NCI-H1092 (cell line): ENCODE results near the gene PRR12.
A peak's percentile ranks its signal among the peaks of the same experiment; 100 is the strongest.

Experiments used
- DNase-seq: peaks from one replicate; lab custom pipeline; 2025; lab: John Stamatoyannopoulos, UW

PRR12 gene

GRCh38 chr19:49592486-49593232 lies 1.7 kb downstream of the PRR12 start:
- no peak for DNase-seq

DNA sequence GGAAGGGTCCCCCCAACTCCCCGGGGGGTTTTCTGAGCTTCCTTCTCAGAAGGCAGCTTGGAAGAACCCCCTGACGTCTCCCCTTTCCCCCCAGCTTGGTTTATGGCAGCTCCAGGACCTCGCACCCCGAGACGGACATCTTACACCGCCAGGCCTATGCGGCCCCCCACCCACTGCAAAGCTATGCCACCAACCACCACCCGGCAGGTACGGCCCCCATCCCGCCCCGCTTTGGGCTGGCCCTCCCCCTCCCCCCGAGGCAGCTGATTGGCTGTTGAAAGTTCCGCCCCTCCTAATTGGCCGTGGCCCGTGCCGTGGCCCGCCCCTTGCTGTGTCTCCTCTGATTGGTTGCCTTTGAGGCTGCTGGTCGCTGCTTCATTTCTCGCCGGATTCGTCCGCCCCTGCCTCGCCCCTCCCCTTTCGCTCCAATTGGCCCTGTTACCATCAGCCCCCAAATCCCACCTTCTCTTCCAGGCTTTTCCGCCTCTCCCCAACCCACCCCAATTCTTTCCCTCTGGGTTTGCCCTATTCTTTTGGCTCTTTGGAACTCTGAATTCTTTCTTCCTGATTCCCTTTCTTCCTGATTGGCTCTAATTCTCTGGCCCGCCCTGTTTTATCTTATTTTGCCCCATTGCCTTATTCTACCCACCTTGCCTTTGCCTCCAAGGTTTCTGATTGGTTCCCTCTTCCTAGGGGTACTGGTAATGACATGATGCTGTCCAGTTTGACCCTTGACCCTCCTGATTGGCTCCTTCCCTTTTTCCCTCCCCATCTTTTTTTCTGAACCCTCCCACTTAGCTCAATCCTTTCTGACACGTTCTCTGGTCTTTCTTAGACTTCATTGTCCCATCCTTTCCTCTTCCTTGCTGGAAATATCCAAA lies 2.5 kb downstream of the PRR12 start:
- peak; percentile 32 for DNase-seq

- DNase-seq, result no peak
Measured at GRCh38 chr19:49594157-49594992, 3.4 kb downstream of the PRR12 start.

GRCh38 chr19:49594993-49595818 lies 4.2 kb downstream of the PRR12 start:
- DNase-seq, result no peak

DNA sequence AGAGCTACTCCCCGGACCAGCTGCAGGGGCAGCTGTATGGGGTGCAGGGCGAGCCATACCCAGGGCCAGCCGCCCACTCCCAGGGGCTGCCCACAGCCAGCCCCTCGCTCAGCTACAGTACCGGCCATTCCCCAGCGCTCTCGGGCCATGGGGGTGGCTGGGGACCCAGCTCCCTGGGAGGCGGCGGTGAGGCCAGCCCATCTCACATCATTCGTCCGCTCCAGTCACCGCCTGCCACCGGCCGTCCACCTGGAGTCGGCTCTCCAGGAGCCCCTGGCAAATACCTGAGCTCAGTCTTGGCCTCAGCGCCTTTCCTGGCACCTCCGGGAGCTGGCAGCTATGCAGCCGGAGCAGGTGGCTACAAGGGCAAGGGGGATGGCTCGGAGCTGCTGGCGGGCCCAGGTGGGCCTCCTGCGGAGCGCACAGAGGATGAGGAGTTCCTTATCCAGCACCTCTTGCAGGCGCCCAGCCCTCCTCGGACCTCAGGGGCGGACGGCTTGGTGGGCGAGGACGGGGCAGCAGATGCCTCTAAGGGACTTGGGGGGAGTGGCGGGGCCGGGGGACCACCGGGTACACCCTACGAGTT lies 4.9 kb downstream of the PRR12 start:
- no peak for DNase-seq

GRCh38 chr19:49596407-49596806 lies 5.4 kb downstream of the PRR12 start:
- no peak for DNase-seq

DNA sequence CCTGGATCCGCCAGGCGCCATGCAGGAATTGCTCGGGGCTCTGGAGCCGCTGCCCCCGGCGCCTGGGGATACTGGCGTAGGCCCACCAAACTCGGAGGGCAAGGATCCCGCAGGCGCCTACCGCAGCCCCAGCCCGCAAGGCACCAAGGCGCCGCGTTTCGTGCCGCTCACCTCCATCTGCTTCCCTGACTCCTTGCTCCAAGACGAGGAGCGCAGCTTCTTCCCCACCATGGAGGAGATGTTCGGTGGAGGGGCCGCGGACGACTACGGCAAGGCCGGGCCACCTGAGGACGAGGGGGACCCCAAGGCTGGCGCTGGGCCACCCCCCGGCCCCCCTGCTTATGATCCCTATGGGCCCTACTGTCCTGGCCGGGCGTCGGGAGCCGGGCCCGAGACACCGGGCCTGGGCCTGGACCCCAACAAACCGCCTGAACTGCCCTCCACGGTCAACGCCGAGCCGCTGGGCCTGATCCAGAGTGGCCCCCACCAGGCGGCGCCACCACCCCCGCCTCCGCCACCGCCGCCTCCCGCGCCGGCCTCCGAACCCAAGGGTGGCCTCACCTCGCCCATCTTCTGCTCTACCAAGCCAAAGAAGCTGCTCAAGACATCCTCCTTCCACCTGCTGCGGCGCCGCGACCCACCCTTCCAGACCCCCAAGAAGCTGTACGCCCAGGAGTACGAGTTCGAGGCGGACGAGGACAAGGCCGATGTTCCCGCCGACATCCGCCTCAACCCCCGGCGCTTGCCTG lies 6.1 kb downstream of the PRR12 start:
- no peak for DNase-seq

- no peak for DNase-seq
Measured at GRCh38 chr19:49597703-49597974, 6.7 kb downstream of the PRR12 start.

DNA sequence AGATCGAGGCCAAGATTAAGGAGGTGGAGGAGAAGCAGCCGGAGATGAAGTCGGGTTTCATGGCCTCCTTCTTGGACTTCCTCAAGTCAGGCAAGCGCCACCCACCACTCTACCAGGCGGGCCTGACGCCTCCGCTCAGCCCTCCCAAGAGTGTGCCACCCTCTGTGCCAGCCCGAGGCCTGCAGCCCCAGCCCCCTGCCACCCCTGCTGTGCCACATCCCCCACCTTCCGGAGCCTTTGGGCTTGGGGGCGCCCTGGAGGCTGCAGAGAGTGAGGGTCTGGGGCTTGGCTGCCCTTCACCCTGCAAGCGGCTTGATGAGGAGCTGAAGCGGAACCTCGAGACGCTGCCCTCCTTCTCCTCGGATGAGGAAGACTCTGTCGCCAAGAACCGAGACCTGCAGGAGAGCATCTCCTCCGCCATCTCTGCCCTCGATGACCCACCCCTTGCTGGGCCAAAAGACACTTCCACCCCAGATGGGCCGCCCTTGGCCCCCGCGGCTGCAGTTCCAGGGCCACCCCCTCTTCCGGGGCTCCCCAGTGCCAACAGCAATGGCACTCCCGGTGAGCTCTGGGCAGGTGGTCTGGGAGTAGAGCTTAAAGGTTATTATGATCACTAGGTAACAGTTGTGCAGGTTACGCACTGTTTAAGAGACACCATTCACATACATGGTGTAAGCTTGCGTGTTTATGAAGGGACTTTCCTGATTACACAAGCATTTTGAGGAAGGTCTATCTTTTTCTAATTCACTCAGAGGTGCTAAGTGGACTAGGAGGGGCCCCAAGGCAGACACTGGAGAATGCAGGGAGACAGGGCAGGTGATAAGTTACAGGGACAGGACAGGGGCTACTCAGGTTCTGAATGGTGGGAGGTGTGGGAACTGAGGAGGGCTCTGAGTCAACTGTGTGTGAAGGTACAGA lies 8.7 kb downstream of the PRR12 start:
- no peak for DNase-seq

DNA sequence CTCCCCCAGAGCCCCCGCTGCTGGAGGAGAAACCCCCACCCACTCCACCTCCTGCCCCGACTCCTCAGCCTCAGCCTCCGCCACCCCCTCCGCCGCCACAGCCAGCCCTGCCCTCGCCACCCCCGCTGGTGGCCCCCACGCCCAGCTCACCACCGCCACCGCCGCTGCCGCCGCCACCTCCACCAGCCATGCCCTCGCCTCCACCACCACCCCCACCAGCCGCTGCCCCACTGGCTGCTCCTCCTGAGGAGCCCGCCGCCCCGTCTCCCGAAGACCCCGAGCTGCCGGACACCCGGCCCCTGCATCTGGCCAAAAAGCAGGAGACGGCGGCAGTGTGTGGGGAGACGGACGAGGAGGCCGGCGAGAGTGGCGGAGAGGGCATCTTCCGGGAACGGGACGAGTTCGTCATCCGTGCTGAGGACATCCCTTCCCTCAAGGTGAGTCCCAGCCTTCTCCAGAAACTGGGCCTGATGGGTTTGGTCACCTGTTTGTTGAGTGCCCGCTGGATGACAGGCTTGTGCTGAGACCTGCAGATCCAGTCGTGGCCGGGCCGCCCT lies 10.6 kb downstream of the PRR12 start:
- no peak for DNase-seq

- no peak for DNase-seq
Measured at GRCh38 chr19:49602806-49603205, 11.8 kb downstream of the PRR12 start.

GRCh38 chr19:49605605-49606004 lies 14.6 kb downstream of the PRR12 start:
- no peak for DNase-seq

DNA sequence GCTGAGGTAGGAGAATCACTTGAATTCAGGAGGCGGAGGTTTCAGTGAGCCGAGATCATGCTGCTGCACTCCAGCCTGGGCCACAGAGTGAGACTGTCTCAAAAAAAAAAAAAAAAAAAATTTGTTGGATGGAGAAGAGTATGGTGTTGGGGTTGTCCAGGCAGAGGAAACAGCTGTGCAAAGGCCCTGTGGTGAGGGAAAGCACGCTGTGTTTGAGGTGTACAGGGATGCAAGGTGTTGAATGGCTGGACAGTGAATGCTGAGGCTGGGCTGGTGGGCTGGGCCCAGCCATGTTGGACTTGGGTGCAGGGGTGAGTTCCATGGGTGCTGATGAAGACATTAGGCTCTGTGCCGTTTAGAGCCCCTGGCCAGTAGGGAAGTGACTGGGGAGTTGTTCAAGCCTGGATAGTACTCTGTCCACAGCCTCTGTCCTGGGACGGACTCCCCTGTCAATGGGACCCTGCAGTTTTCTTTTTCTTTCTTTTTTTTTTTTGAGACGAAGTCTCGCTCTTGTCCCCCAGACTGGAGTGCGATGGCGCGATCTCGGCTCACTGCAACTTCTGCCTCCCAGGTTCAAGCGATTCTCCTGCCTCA lies 18.6 kb downstream of the PRR12 start:
- no peak for DNase-seq

DNA sequence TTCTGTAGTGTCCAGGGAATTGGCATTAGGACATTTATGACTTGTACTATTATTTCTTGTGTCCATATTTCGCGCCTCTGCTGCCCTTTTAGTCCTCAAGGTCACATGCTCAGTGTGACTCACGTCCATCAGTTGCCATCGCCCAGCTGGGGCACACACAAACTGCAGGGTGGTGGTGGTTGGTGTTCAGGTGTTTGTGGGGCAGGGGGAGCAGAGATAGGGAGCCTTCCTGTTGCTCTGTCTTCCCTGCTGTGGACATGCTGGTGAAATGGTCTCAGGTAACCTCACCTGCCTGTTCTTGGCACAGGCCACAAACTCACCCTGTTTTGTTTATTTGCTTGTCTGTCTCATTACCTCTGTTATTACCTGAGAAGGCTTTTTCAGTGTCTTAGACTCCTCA lies 22.4 kb downstream of the PRR12 start:
- DNase-seq, result no peak

DNA sequence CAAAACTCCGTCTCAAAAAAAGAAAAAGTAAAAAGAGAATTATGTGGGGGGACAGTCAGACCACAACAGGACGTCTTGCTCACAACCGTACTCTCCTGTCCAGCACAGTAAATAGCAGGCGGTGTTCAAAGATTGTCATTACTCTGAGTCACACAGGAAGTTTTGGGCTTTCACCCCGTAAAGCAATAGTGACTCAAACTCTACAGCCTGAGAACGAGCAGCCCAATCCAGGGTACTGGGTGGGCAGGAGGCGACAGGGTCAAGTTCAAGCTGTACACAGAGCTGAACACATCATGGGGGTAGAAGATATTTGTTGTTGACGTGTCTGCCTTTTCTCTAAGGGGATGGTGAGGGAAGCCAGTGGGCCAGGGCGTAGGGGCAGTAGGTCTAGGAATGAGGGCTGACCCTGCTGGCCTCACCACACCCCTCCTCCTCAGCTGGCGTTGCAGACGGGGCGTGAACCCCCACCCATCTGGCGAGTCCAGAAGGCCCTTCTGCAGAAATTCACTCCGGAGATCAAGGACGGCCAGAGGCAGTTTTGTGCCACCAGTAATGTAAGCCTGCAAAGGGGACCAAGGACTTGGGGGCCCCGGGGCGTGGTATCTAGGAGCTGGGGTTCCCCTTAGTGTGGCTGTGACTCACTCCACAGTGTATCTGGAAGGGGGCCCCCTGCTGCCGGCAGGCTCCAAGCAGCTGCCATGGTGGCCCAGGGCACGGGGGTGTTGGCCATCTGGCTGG lies 23.3 kb downstream of the PRR12 start:
- no peak for DNase-seq

- DNase-seq, result no peak
Measured at GRCh38 chr19:49615861-49616260, 24.9 kb downstream of the PRR12 start.

DNA sequence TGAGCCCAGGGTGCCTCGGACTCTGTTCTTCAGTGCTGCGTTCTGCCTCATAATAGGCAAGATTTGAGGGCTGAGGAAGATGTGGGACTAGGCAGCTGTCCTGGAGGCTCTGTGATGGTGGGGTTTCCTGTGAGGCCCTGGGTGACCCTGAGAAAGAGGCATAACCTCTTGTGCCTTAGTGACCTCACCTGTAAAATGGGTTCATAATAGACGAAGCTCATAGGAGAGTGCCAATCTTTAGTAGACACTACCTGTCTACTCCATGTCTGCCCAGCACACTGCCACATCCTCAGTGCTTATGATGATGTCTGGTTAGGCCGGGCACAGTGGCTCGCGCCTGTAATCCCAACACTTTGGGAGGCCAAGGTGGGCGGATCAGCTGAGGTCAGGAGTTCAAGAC lies 25.6 kb downstream of the PRR12 start:
- DNase-seq, result no peak

DNA sequence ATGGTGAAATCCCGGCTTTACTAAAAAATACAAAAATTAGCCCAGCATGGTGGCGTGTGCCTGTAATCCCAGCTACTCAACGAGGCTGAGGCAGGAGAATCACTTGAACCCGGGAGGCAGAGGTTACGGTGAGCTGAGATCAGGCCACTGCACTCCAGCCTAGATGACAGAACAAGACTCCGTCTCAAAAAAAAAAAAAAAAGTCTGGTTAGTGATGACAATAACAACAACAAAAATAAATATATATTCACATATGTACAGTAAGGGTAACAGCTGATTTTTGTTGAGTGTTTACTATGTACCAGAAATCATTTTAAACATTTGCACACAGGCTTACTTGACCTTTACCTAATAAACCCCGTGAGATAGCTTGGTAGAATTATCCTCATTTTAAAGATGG lies 26.0 kb downstream of the PRR12 start:
- no peak for DNase-seq
